HepG2 (cell line): ENCODE measurements around the gene C1QTNF12. TPM values are rescaled to one million over a fixed set of nuclear protein-coding genes. Genes with fewer than 3 reads are reported as not detected.

Experiments
- ATAC-seq: fragments of 200-7000 bp; cut with Tn5 transposase; 3 replicates; pipeline ENCODE4 v1.9.1; 2020; ENCODE audit warnings: mild to moderate bottlenecking, moderate library complexity
- BruUV-seq: library from RNA; stranded (reverse); fragments of 400-500 nt; replicated peaks from 2 replicates; lab custom pipeline; 2021; lab: Mats Ljungman, UMichigan
- CTCF ChIA-PET: fragments of 300-600 bp; formaldehyde crosslinking; extraction: SDS; loops from one replicate; lab custom pipeline; 2021; ENCODE audit warnings: low total read pairs, inconsistent platforms, low intra/inter-chr PET ratio; lab: Yijun Ruan, JAX
- POLR2A ChIA-PET: fragments of 350-600 bp; sonication (Branson Sonifier 250); formaldehyde crosslinking; loops from one replicate; lab custom pipeline; 2020; ENCODE audit warnings: antibody characterized with exemption, inconsistent platforms; lab: Yijun Ruan, JAX
- DNase-seq: peaks from one replicate; pipeline ENCODE4 v3.0.0-alpha.2; 2015; ENCODE audit warnings: low spot score
- FAIRE-seq: peaks from 3 replicates; lab custom pipeline; 2011; peaks lifted over from hg19 to GRCh38; lab: Jason Lieb, UNC
- H2AFZ ChIP-seq: one replicate; pipeline ENCODE4 v1.6.1; 2011; ENCODE audit warnings: low read length, inconsistent platforms
- H3K27ac ChIP-seq: fragments of 300-600 bp; 3 replicates; pipeline ENCODE4 v1.8.0; 2011; ENCODE audit warnings: mixed run types, mild to moderate bottlenecking, mixed read lengths, low read length, inconsistent platforms; ENCODE audit not compliant: insufficient read depth; ENCODE audit errors: extremely low read length
- H3K27me3 ChIP-seq, 2 experiments: fragments of 200-600 bp in 1 of 2; 2 replicates in 1 of 2; 3 replicates in 1 of 2; pipeline versions ENCODE4 v1.6.0 to v1.8.0; 2011; ENCODE audit warnings: low read length in 2 of 2, mild to moderate bottlenecking in 2 of 2, moderate library complexity in 2 of 2, inconsistent platforms in 1 of 2; ENCODE audit not compliant: insufficient read depth in 2 of 2, control insufficient read depth in 1 of 2
- H3K36me3 ChIP-seq, 2 experiments: fragments of 200-600 bp in 1 of 2; replicated peaks in 1 of 2; 2 replicates in 1 of 2; 3 replicates in 1 of 2; pipeline versions ENCODE4 v1.5.1 to v1.8.0; 2011; ENCODE audit warnings: low read length in 2 of 2, inconsistent platforms in 1 of 2; ENCODE audit not compliant: insufficient read depth in 2 of 2, control insufficient read depth in 1 of 2
- H3K4me1 ChIP-seq: 2 replicates; pipeline ENCODE4 v1.5.1; 2012; ENCODE audit warnings: low read length, inconsistent platforms; ENCODE audit not compliant: insufficient read depth
- H3K4me2 ChIP-seq: 2 replicates; pipeline ENCODE4 v1.6.0; 2011; ENCODE audit warnings: low read depth, low read length, inconsistent platforms
- H3K4me3 ChIP-seq, 3 experiments: fragments of 200-600 bp in 1 of 3; sonication (generic), shearing (Covaris generic) in 1 of 3; replicated peaks in 1 of 3; 2 replicates each; pipeline ENCODE4 v1.5.1; 2011 to 2016; ENCODE audit warnings: low read length in 3 of 3, inconsistent platforms in 2 of 3, low read depth in 2 of 3, mild to moderate bottlenecking in 2 of 3, control low read depth in 1 of 3, mixed read lengths in 1 of 3; ENCODE audit not compliant: insufficient read depth in 1 of 3
- H3K79me2 ChIP-seq: one replicate; pipeline ENCODE4 v1.6.1; 2011; ENCODE audit warnings: low read length, inconsistent platforms; ENCODE audit not compliant: insufficient read depth
- H3K9ac ChIP-seq: 2 replicates; pipeline ENCODE4 v1.6.0; 2011; ENCODE audit warnings: mild to moderate bottlenecking, low read depth, low read length, inconsistent platforms; ENCODE audit not compliant: insufficient read depth
- H3K9me3 ChIP-seq: 2 replicates; pipeline ENCODE4 v1.5.1; 2012; ENCODE audit warnings: mild to moderate bottlenecking, low read length
- H4K20me1 ChIP-seq: 2 replicates; pipeline ENCODE4 v1.6.0; 2011; ENCODE audit warnings: inconsistent platforms, mild to moderate bottlenecking, low read length, moderate library complexity; ENCODE audit not compliant: insufficient read depth
- AKAP8 ChIP-seq: sonication (generic); formaldehyde crosslinking; IDR thresholded peaks from 2 replicates; pipeline ENCODE4 v1.5.1; 2020; ENCODE audit warnings: mild to moderate bottlenecking, missing genetic modification reagents
- ATF7-NPFF ChIP-seq: sonication (generic); formaldehyde crosslinking; IDR thresholded peaks from 2 replicates; pipeline ENCODE4 v1.8.1; 2023; ENCODE audit warnings: mild to moderate bottlenecking, low read depth, missing genetic modification reagents, moderate library complexity
- CENPX ChIP-seq: sonication (generic); formaldehyde crosslinking; IDR thresholded peaks from 2 replicates; pipeline ENCODE4 v1.9.0; 2021; ENCODE audit warnings: mild to moderate bottlenecking, missing genetic modification reagents, moderate library complexity
- EED ChIP-seq: sonication (generic); formaldehyde crosslinking; IDR thresholded peaks from 2 replicates; pipeline ENCODE4 v1.5.0; 2020; ENCODE audit warnings: mild to moderate bottlenecking, missing genetic modification reagents
- HINFP ChIP-seq: sonication (generic); formaldehyde crosslinking; IDR thresholded peaks from 2 replicates; pipeline ENCODE4 v1.4.0; 2020; ENCODE audit warnings: low read depth, mild to moderate bottlenecking, missing genetic modification reagents
- HNF4A ChIP-seq: sonication (generic); formaldehyde crosslinking; IDR thresholded peaks from 2 replicates; pipeline ENCODE4 v1.4.0; 2020; ENCODE audit warnings: missing genetic modification reagents
- NFATC3 ChIP-seq: sonication (generic); formaldehyde crosslinking; IDR thresholded peaks from 2 replicates; pipeline ENCODE4 v1.5.1; 2020; ENCODE audit warnings: mild to moderate bottlenecking, missing genetic modification reagents
- PAX8 ChIP-seq: sonication (generic); formaldehyde crosslinking; IDR thresholded peaks from 2 replicates; pipeline ENCODE4 v1.8.0; 2022; ENCODE audit warnings: mild to moderate bottlenecking, missing genetic modification reagents, borderline replicate concordance
- POGK ChIP-seq: sonication (generic); formaldehyde crosslinking; conservative IDR thresholded peaks from 2 replicates; pipeline ENCODE4 v1.8.0; 2022; ENCODE audit warnings: mild to moderate bottlenecking, moderate library complexity, missing genetic modification reagents
- SNAPC4 ChIP-seq: sonication (generic); formaldehyde crosslinking; IDR thresholded peaks from 2 replicates; pipeline ENCODE4 v1.4.0; 2020; ENCODE audit warnings: mild to moderate bottlenecking, missing genetic modification reagents
- ZBTB46 ChIP-seq: sonication (generic); formaldehyde crosslinking; IDR thresholded peaks from 2 replicates; pipeline ENCODE4 v1.4.0; 2020; ENCODE audit warnings: mild to moderate bottlenecking, missing genetic modification reagents, borderline replicate concordance
- ZNF160 ChIP-seq: sonication (generic); formaldehyde crosslinking; IDR thresholded peaks from 2 replicates; pipeline ENCODE4 v1.8.0; 2022; ENCODE audit warnings: mild to moderate bottlenecking, inconsistent platforms, missing genetic modification reagents
- ZNF589 ChIP-seq: sonication (generic); formaldehyde crosslinking; conservative IDR thresholded peaks from 2 replicates; pipeline ENCODE4 v1.8.0; 2022; ENCODE audit warnings: mild to moderate bottlenecking, moderate library complexity, missing genetic modification reagents
- ZNF740 ChIP-seq: sonication (generic); formaldehyde crosslinking; IDR thresholded peaks from 2 replicates; pipeline ENCODE4 v1.4.0; 2020; ENCODE audit warnings: missing genetic modification reagents
- WGBS: methylation state at CpG from one replicate; pipeline ENCODE4 v1.1.6; 2017; ENCODE audit warnings: low lambda C conversion rate; 5-methylcytosine and 5-hydroxymethylcytosine counted together
- in situ Hi-C: cut with HindIII; loops from 2 replicates; pipeline ENCODE4 v1.10.0; 2017; ENCODE audit warnings: low pct_unique_long_range_greater_than_20kb; ENCODE audit not compliant: extremely low pct_ligation_motif_present
- intact Hi-C: fragments of 100-400 bp; cut with micrococcal nuclease; formaldehyde crosslinking; loops from one replicate; pipeline ENCODE4 v1.10.0; 2022; ENCODE audit not compliant: unreplicated experiment
- polyA plus RNA-seq, 8 experiments: library from polyadenylated mRNA; depleted of rRNA in 3 of 8; stranded (reverse) in 7 of 8; unstranded in 1 of 8; fragments of >200 nt; fragmentation: Illumina TruSeq in 4 of 8; extraction: Trizol in 4 of 8; gene quantifications; 2 replicates each; pipeline versions ENCODE4 v1.2.1 to v1.2.3, GENCODE V29; 2011 to 2016; ENCODE audit warnings: low read depth in 4 of 8, missing spikeins in 1 of 8, mixed read lengths in 1 of 8; ENCODE audit not compliant: insufficient read depth in 1 of 8
- total RNA-seq, 5 experiments: library from RNA; depleted of rRNA; stranded (reverse); fragments of >200 nt; fragmentation: Illumina TruSeq; extraction: Trizol; gene quantifications; 2 replicates each; pipeline ENCODE4 v1.2.3, GENCODE V29; 2016; ENCODE audit warnings: low read depth in 1 of 5

The C1QTNF12 gene
- total and polyA plus RNA-seq, 2 of the 13 experiments (the other 11 are each of a cell fraction or from before 2014, with no cell fraction given) = 0.18 to 0.64 TPM

GRCh38 chr1:1219341-1219740 lies 27.2 kb downstream of the C1QTNF12 start:
- H3K36me3 ChIP-seq = peaks cover 27 to 54% of the 10 kb centered on the region in 2 experiments; a peak in 4 of 5 replicates
- CTCF ChIA-PET = no interaction called here
- POLR2A ChIA-PET = no interaction called here

More at GRCh38 chr1:1219341-1219740, 27.2 kb downstream of the C1QTNF12 start:
- TF ChIP-seq ZNF160 (CRISPR knock-in tag) = no peak
- no peak for TF ChIP-seq POGK (CRISPR knock-in tag)
- TF ChIP-seq ATF7-NPFF (CRISPR knock-in tag) = no peak
- TF ChIP-seq ZBTB46 (CRISPR knock-in tag) = no peak
- TF ChIP-seq SNAPC4 (CRISPR knock-in tag) = no peak
- no peak for TF ChIP-seq CENPX (CRISPR knock-in tag)
- TF ChIP-seq ZNF589 = no peak
- TF ChIP-seq PAX8 (CRISPR knock-in tag) = no peak
- no peak for TF ChIP-seq EED (CRISPR knock-in tag)
- TF ChIP-seq HNF4A = no peak
- no peak for TF ChIP-seq ZNF740
- no peak for TF ChIP-seq AKAP8 (CRISPR knock-in tag)
- TF ChIP-seq HINFP (CRISPR knock-in tag) = no peak
- TF ChIP-seq NFATC3 (CRISPR knock-in tag) = no peak
- no peaks in the 10 kb centered on the region for H3K79me2 ChIP-seq
- no peaks in the 10 kb centered on the region for H3K27me3 ChIP-seq
- H3K4me3 ChIP-seq = no peak overlapping the region
- no TSS peak for BruUV-seq
- H3K9me3 ChIP-seq = no peaks in the 10 kb centered on the region
- 100% methylated on average over 13 of the region's 20 CpGs for WGBS
- no peak overlapping the region for H3K9ac ChIP-seq
- in situ Hi-C loops = no loop called here
- no peak overlapping the region for H3K4me2 ChIP-seq
- no peak overlapping the region for H3K27ac ChIP-seq
- no peak for FAIRE-seq
- no peaks in the 10 kb centered on the region for H4K20me1 ChIP-seq
- no peak for ATAC-seq
- intact Hi-C loops = no loop called here
- H3K4me1 ChIP-seq = no peaks in the 10 kb centered on the region
- no peak for DNase-seq
- no peak overlapping the region for H2AFZ ChIP-seq
